GM12875 (cell line): Measurements from ENCODE around the gene LVRN.

ENCODE experiments used
- H3K4me3 ChIP-seq: one replicate; pipeline ENCODE4 v1.5.1; 2011; ENCODE audit warnings: low read depth, low read length, control low read depth
- CTCF ChIP-seq: IDR thresholded peaks from 2 replicates; pipeline ENCODE4 v1.5.1; 2011; ENCODE audit warnings: low read depth, mild to moderate bottlenecking, control low read depth, inconsistent platforms, low read length, moderate library complexity, borderline replicate concordance; ENCODE audit not compliant: insufficient read depth

LVRN gene

DNA sequence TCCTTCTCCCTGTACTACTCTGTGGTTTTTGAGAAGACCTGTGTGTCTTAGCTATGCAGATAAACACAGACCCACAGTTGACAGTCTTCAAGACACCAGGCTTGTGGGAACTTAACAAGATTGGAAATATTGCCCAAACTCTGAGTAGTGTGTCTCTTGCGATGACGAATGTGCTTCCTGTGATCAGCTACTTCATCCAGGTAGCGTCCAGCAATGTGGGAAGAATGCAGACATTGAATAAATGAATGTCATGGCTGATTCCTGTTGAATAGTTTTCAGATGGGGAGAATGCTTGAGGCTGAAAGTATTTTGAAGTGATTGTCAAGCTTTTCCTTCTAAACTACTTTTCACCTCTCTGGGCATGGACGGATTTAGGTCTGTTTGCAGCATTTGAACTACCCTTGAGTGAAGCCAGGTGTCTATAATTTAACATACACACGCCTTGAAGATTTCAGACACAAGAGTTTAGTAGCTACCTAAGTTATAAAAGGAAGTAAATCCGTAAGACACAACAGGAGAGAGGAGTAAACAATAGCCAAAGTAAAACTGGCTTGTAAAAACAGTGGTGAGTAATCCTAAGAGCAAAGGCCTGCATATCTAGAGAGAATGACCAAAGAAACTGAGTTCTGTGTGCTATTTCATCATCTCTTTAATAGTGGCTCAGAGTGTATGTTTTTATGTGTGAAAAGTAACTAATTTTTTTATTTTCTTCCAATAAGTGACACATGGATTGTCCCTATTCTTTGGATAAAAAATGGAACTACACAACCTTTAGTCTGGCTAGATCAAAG is 40.0 kb downstream of the LVRN start:
- TF ChIP-seq CTCF: no peak
- no peak overlapping the region for H3K4me3 ChIP-seq

DNA sequence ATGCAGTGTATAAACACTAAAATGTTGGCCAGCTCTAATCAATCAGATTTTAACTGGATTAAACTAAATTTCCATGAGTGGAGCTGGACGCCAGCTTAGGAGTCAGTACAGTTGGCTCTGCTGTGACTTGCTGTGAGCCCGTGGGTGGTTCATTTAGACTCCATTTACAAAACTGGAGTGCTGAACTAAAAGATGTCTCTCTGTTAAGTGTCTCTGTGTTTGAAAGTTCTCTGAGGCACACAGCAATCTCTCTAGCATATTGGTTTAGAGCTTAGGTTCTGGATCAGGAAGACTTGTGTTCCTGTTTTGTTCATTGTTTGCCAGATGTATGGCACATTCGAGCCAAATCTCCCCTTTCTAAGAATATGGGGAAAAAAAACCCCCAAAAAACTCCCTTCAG is 42.0 kb downstream of the LVRN start:
- no peak for TF ChIP-seq CTCF
- no peak overlapping the region for H3K4me3 ChIP-seq

DNA sequence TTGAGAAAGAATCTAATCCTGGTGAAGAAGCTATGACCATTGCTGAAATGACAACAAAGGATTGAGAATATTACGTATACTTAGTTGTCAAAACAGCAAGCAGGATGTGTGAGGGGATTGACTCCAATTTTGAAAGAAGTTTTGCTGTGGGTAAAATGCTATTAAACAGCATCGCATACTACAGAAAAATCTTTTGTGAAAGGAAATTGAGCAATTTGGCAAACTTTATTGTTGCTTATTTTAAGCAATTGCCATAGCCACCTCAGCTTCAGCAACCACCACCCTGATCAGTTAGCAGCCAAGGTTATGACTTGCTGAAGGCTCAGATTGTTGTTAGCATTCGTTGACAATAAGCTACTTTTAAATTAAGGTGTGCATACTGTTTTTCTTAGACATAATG is 47.5 kb downstream of the LVRN start:
- H3K4me3 ChIP-seq: no peak overlapping the region
- TF ChIP-seq CTCF: no peak

DNA sequence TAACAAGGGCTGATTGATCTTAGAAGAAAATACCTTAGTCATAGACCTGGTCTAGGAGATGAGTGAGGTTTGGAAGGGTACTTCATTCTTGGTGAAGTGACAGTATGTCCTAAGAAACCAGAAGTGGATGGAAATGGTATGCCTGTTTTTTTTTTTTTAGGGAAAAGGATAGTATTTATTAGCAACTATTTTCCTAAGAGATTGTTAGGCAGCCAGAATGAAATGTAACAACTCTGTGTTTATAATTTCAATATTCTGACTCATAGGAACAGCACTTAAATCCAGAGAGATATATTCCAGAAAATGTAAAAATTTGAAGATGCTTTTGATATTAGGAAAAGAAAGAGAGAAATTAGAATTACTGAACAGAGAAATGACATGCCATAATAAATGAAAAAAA is 48.8 kb downstream of the LVRN start:
- no peak for TF ChIP-seq CTCF
- no peak overlapping the region for H3K4me3 ChIP-seq

DNA sequence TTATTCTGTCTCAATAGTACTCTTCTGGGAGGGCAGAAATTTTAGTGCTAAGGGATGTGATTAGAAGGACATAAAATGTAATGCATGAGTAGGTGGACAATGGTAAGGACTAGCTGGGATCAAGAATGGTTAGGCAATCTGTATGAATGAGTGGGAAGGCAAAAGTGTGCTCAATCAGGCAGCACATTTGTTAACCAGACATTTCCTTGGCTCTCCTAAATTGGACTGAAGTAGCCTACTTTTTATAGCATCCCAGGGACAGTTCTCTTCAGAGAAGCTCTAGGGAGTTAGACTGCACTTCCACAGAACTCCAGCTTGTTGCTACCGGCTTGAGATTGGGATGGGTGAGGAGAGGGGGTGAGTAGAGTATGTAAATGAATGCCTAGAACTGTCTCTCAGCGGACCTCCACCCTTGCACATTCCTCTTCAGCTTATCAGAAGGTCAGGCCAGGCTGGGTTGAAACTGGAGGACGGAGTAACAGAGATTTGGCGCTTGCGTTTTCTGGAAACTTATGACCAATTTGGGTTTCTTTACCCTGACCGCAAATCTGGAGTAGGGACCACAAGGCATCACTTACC is 51.0 kb downstream of the LVRN start:
- no peak for TF ChIP-seq CTCF
- no peak overlapping the region for H3K4me3 ChIP-seq

DNA sequence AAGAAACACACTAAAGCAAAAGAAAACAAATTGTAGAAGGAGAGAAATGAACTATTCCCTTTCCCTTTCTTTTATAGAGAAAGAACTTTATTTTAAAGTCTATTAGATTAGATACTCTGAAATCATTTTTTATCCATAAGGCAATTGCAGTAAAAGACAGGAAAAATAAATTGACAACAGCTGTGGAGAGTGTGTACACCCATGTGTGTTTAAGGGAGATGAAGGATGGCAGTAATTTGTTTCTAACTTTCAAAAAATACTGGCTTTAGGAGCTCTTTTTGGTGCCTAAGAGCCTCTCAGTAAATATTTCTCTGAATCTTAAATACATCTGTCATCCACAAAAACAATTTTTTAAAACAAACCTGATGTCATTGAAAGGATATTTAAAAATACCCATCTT is 51.7 kb downstream of the LVRN start:
- TF ChIP-seq CTCF: no peak
- H3K4me3 ChIP-seq: no peak overlapping the region

- no peak overlapping the region for H3K4me3 ChIP-seq
- TF ChIP-seq CTCF: no peak
Measured at GRCh38 chr5:116023619-116024018, 61.3 kb downstream of the LVRN start.
